AG09309 (cell line): ENCODE results near the gene ENTHD1.
"Not testable (repeated sequence)": the region's sequence is repeated elsewhere in the genome, so short reads cannot be mapped to it uniquely, and the experiment has no call there.

Source experiments
- DNase-seq: peaks from one replicate; pipeline ENCODE4 v3.0.0-alpha.2; 2010; ENCODE audit warnings: low read depth
- H3K4me3 ChIP-seq: 2 replicates; pipeline ENCODE4 v1.5.1; 2011; ENCODE audit warnings: mild to moderate bottlenecking, low read depth, low read length, moderate library complexity; ENCODE audit not compliant: control insufficient read depth
- CTCF ChIP-seq: IDR thresholded peaks from 2 replicates; pipeline ENCODE4 v1.5.1; 2011; ENCODE audit warnings: mild to moderate bottlenecking, low read depth, low read length, inconsistent platforms; ENCODE audit not compliant: insufficient read depth, control insufficient read depth; ENCODE audit errors: missing control alignments

Gene ENTHD1

GRCh38 chr22:39894554-39895092 is 1.1 kb upstream of the ENTHD1 start:
- no peak overlapping the region for H3K4me3 ChIP-seq
- DNase-seq: no peak
- no peak for TF ChIP-seq CTCF

- H3K4me3 ChIP-seq, DNase-seq: not testable (repeated sequence)
Observed at GRCh38 chr22:39889924-39890323, 3.6 kb downstream of the ENTHD1 start.

GRCh38 chr22:39883057-39883456 is 10.5 kb downstream of the ENTHD1 start:
- no peak for TF ChIP-seq CTCF
- no peak overlapping the region for H3K4me3 ChIP-seq
- no peak for DNase-seq

GRCh38 chr22:39880722-39881121 is 12.8 kb downstream of the ENTHD1 start:
- no peak for TF ChIP-seq CTCF
- DNase-seq: no peak

GRCh38 chr22:39877079-39877845 is 16.3 kb downstream of the ENTHD1 start:
- TF ChIP-seq CTCF: no peak
- no peak for DNase-seq
- H3K4me3 ChIP-seq: no peak overlapping the region

More at GRCh38 chr22:39880722-39881121, 12.8 kb downstream of the ENTHD1 start:
- no peak overlapping the region for H3K4me3 ChIP-seq

- not testable (repeated sequence) for DNase-seq, H3K4me3 ChIP-seq
Observed at GRCh38 chr22:39875176-39875885, 18.2 kb downstream of the ENTHD1 start.

- DNase-seq: no peak
- TF ChIP-seq CTCF: no peak
Observed at GRCh38 chr22:39873965-39874364, 19.6 kb downstream of the ENTHD1 start.

GRCh38 chr22:39872548-39872947 is 21.0 kb downstream of the ENTHD1 start:
- H3K4me3 ChIP-seq: no peak overlapping the region
- no peak for DNase-seq
- TF ChIP-seq CTCF: no peak

More at GRCh38 chr22:39873965-39874364, 19.6 kb downstream of the ENTHD1 start:
- H3K4me3 ChIP-seq: no peak overlapping the region
